Brain microvascular endothelial cell (primary cell): Measurements from ENCODE around the gene SOCS1.

Experiments
- DNase-seq: peaks from one replicate; pipeline ENCODE4 v3.0.0-alpha.2; 2020
- H3K27ac ChIP-seq: fragments of 250-450 bp; sonication (Bioruptor Pico); 2 replicates; pipeline ENCODE4 v1.5.1; 2020; ENCODE audit warnings: mild to moderate bottlenecking, moderate library complexity
- H3K27me3 ChIP-seq: fragments of 250-450 bp; sonication (Bioruptor Pico); replicated peaks from 2 replicates; pipeline ENCODE4 v1.5.1; 2020; ENCODE audit warnings: mild to moderate bottlenecking
- H3K36me3 ChIP-seq: fragments of 250-450 bp; sonication (Bioruptor Pico); replicated peaks from 2 replicates; pipeline ENCODE4 v1.5.1; 2020; ENCODE audit warnings: mild to moderate bottlenecking
- H3K4me3 ChIP-seq: 2 replicates; pipeline ENCODE4 v1.5.1; 2011; ENCODE audit warnings: low read depth, mild to moderate bottlenecking, control low read depth, low read length, moderate library complexity
- in situ Hi-C: cut with HindIII; loops from 2 replicates; pipeline ENCODE4 v1.10.0; 2017; ENCODE audit warnings: low sequenced_read_pairs, low pct_ligation_motif_present
- TF ChIP-seq, protein P1 (sequence below): IDR thresholded peaks from 2 replicates; pipeline ENCODE4 v1.5.1; 2011; ENCODE audit warnings: low read depth, mild to moderate bottlenecking, moderate library complexity, low read length, control low read depth, inconsistent platforms; ENCODE audit errors: missing control alignments

SOCS1 gene, protein sequence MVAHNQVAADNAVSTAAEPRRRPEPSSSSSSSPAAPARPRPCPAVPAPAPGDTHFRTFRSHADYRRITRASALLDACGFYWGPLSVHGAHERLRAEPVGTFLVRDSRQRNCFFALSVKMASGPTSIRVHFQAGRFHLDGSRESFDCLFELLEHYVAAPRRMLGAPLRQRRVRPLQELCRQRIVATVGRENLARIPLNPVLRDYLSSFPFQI

DNA sequence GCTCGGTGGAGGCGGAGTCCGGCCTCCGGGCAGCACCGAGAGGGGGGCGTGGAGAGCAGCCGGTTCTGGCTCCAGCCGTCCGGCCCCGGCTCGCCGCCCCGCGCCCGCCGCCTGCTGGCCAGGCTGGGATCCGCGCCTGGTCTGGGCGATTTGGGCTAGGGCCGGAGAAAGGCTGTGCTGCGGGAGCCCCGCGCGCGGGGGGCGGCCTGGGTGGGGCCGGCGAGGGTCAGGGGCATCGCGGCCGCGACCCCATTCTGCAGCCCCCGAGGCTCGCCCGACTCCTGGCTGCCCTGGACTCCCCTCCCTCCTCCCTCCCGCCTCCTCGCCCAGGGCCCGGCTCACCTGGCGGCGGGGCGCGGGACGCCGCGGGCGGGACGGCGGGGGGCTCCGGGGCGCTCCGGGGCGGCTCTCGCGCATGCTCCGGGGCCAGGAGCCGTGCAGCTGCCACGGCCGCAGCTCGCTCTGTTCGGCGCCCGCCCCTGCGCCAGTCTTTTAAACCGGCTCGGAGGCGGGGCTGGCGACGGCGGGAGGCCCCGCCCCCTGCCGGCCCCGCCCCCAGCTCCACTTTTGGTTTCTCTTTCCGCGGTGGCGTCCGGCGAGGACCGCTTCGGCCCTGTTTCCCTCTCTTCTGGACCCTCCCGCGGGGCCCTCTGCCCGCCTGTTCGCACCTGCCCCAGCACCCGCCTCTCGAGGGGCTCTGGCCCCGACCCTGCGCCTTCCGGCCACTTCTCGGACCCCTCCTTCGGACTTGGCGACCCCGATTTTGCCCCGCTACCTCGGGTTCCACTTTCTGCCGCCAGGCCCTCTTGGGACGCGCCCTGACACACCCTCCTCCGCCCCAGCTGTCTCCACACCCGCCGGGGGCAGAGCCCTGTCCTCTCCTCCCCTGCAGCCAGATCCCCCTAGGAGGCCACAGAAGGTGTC, at the start of gene SOCS1:
TSS of gene SOCS1 (minus strand) at position 468 of the 924 bp plus-strand sequence. CDS start 726 bp downstream, outside the sequence.
- in situ Hi-C loops: no loop called here
- Histone ChIP-seq H3K27me3 (no peaks in the 10 kb centered on the region), H3K4me3 (peak within 1 kb of the TSS; percentile 80), H3K36me3 (peaks cover 7% of the 10 kb centered on the region), H3K27ac (peak within 1 kb of the TSS; percentile 92)
- TF ChIP-seq, protein P1, sequence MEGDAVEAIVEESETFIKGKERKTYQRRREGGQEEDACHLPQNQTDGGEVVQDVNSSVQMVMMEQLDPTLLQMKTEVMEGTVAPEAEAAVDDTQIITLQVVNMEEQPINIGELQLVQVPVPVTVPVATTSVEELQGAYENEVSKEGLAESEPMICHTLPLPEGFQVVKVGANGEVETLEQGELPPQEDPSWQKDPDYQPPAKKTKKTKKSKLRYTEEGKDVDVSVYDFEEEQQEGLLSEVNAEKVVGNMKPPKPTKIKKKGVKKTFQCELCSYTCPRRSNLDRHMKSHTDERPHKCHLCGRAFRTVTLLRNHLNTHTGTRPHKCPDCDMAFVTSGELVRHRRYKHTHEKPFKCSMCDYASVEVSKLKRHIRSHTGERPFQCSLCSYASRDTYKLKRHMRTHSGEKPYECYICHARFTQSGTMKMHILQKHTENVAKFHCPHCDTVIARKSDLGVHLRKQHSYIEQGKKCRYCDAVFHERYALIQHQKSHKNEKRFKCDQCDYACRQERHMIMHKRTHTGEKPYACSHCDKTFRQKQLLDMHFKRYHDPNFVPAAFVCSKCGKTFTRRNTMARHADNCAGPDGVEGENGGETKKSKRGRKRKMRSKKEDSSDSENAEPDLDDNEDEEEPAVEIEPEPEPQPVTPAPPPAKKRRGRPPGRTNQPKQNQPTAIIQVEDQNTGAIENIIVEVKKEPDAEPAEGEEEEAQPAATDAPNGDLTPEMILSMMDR: peak; percentile 58
- DNase-seq: peak; percentile 74

DNA sequence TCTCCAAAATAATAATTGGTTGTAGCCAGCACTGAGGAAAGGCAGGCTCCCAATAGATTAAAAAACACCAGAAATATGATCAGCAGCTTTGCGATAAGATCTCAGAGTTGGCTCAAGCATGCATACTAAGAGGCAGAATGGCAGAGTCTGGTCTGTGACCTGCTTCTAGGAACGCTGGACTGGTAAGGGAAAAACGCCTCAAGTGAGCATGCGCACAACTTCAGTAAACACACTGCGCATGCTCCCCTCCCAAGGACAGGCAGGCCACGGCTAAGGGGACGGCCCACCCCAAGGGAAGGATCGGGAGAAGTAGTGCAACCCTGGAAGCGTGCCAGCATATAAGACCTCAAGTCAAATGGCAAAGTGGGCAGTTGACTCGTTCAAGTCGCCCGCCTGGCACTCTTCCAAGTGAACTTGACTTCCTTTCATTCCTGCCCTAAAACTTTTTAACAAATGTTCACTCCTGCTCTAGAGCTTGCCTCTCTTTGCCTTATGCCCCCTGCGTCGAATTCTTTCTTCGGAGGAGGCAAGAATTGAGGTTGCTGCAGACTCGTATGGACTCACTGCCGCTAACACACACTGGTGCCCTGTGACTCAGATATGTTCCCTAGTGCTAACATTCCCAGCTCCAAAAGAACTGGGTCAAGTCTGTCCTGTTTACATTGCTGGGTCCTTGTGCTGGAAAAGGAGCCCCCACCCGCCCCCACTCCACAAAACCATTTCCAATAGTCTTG, 47.6 kb upstream of the SOCS1 start:
- no peaks in the 10 kb centered on the region for H3K27me3 ChIP-seq
- in situ Hi-C loops: no loop called here
- no peak for DNase-seq
- H3K4me3 ChIP-seq: no peak overlapping the region
- H3K36me3 ChIP-seq: no peaks in the 10 kb centered on the region
- TF ChIP-seq, protein P1: no peak
- no peak overlapping the region for H3K27ac ChIP-seq

DNA sequence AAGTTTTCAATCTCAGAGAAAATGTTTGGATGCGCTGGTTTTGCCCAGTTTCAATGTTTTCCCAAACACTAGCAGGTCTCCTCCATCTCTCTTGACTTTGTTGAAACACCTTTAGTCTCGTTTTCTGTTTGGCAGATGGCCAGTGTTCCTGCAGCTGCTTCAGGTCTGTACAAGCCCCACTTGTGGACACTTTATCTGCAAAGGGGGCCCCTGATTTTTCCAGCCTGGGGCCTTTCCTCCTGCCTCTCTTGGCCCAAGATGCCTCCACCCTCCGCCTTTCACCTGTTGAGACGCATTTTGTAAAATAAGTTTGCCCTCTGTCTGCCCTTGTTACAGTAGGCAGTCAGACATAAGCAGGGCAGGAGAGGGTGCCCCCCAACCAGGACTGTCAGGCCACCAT, 47.0 kb upstream of the SOCS1 start:
- no peak overlapping the region for H3K4me3 ChIP-seq
- TF ChIP-seq, protein P1: no peak
- in situ Hi-C loops: no loop called here
- H3K36me3 ChIP-seq: no peaks in the 10 kb centered on the region
- H3K27ac ChIP-seq: no peak overlapping the region
- H3K27me3 ChIP-seq: no peaks in the 10 kb centered on the region
- DNase-seq: no peak

DNA sequence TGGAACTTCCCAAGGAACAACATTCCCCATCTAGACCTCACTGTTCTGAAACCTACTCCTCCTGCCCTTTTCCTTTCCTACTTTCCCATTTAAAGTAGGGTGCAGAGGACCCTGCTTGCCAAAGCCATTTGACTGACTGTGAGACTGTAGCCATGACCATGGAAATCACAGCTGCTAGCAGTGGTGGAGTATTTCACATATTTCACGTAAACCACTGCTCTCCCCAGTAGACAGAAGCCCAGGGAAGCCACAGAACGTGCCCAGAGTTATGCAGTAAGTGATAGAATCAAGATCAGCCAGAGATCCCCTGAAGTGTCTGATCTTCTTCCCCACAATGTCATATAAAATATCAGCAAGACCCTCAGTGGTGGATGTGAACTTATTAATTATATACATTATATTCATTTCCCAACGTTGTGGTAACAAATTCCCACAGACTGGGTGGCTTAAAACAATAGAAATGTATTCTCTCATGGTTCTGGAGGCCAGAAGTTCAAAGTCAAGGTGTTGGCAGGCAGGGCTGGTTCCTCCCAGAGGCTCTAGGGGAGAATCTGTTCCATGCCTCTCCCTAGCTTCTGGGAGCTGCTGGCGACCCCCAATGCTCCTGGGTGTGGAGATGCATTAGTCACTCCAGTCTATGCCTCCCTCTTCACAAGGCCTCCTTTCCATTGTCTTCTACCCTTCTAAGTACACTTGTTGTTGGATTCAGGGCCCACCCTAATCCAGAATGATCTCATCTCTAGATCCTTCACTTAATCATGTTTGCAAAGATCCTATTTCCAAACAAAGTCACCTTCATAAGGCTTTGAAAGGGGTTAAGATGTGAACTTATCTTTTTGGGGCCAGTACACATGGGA, 45.9 kb upstream of the SOCS1 start:
- in situ Hi-C loops: no loop called here
- no peak for DNase-seq
- no peaks in the 10 kb centered on the region for H3K36me3 ChIP-seq
- H3K27ac ChIP-seq: no peak overlapping the region
- H3K4me3 ChIP-seq: no peak overlapping the region
- no peaks in the 10 kb centered on the region for H3K27me3 ChIP-seq
- TF ChIP-seq, protein P1: no peak

DNA sequence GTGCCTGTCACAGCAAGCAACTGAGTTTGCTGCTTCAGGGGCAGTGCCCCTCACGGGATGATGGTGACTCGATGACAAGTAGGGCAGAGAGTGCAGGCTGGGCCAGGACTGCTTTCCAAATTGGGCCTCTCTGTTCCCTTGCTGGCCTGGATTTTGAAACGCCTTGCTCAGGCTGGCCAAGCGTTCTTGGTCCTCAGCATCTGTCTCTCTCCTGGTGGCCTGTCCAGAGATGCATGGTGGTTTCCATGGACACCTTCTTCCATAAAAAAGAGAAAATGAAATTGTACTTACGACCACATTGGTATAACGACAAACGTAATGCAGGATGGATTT, 44.5 kb upstream of the SOCS1 start:
- in situ Hi-C loops: no loop called here
- Histone ChIP-seq H3K36me3 (no peaks in the 10 kb centered on the region), H3K4me3 (no peak overlapping the region), H3K27me3 (no peaks in the 10 kb centered on the region), H3K27ac (no peak overlapping the region)
- DNase-seq: no peak
- TF ChIP-seq, protein P1: no peak
